KMS-11 (cell line): ENCODE results near the gene RAB11FIP5.
A peak's percentile ranks its signal among the peaks of the same experiment; 100 is the strongest.
"Not testable (repeated sequence)": the region's sequence is repeated elsewhere in the genome, so short reads cannot be mapped to it uniquely, and the experiment has no call there.

Source experiments
- H2AFZ ChIP-seq: fragments of 200-600 bp; sonication (generic); 2 replicates; pipeline ENCODE4 v1.6.1; 2016; ENCODE audit warnings: antibody characterized with exemption, mixed run types, low read depth
- H3K27ac ChIP-seq: fragments of 200-600 bp; sonication (generic); 2 replicates; pipeline ENCODE4 v1.6.1; 2016; ENCODE audit warnings: mild to moderate bottlenecking, mixed run types
- H3K27me3 ChIP-seq: fragments of 200-600 bp; sonication (generic); 2 replicates; pipeline ENCODE4 v1.6.1; 2017; ENCODE audit warnings: mild to moderate bottlenecking, low read depth, mixed run types, moderate library complexity; ENCODE audit not compliant: insufficient read depth
- H3K36me3 ChIP-seq: fragments of 200-600 bp; sonication (generic); 2 replicates; pipeline ENCODE4 v1.6.1; 2017; ENCODE audit warnings: mild to moderate bottlenecking, mixed run types; ENCODE audit not compliant: insufficient read depth
- H3K4me1 ChIP-seq: fragments of 200-600 bp; sonication (generic); 2 replicates; pipeline ENCODE4 v1.6.1; 2016; ENCODE audit warnings: mild to moderate bottlenecking, low read depth, mixed run types; ENCODE audit not compliant: poor library complexity, severe bottlenecking
- H3K4me2 ChIP-seq: fragments of 200-600 bp; sonication (generic); 2 replicates; pipeline ENCODE4 v1.7.0; 2016; ENCODE audit warnings: mild to moderate bottlenecking, mixed run types
- H3K4me3 ChIP-seq: fragments of 200-600 bp; sonication (generic); IDR thresholded peaks from 2 replicates; pipeline ENCODE4 v1.6.1; 2017; ENCODE audit warnings: low read depth, low read length, mixed read lengths; ENCODE audit not compliant: insufficient read depth
- H3K79me2 ChIP-seq: fragments of 200-600 bp; sonication (generic); 2 replicates; pipeline ENCODE4 v1.6.1; 2016; ENCODE audit warnings: low read depth, mixed run types; ENCODE audit not compliant: insufficient read depth
- H3K9ac ChIP-seq: fragments of 200-600 bp; sonication (generic); 2 replicates; pipeline ENCODE4 v1.6.1; 2016; ENCODE audit warnings: mild to moderate bottlenecking, mixed run types
- H4K20me1 ChIP-seq: fragments of 200-600 bp; sonication (generic); 2 replicates; pipeline ENCODE4 v1.6.1; 2016; ENCODE audit warnings: mild to moderate bottlenecking, mixed run types; ENCODE audit not compliant: insufficient read depth
- TF ChIP-seq, protein P1 (sequence below): fragments of 200-600 bp; sonication (generic); conservative IDR thresholded peaks from 2 replicates; pipeline ENCODE4 v1.6.1; 2017; ENCODE audit warnings: low read depth, mild to moderate bottlenecking, antibody characterized with exemption, low read length, moderate library complexity, mixed read lengths

RAB11FIP5 gene

DNA sequence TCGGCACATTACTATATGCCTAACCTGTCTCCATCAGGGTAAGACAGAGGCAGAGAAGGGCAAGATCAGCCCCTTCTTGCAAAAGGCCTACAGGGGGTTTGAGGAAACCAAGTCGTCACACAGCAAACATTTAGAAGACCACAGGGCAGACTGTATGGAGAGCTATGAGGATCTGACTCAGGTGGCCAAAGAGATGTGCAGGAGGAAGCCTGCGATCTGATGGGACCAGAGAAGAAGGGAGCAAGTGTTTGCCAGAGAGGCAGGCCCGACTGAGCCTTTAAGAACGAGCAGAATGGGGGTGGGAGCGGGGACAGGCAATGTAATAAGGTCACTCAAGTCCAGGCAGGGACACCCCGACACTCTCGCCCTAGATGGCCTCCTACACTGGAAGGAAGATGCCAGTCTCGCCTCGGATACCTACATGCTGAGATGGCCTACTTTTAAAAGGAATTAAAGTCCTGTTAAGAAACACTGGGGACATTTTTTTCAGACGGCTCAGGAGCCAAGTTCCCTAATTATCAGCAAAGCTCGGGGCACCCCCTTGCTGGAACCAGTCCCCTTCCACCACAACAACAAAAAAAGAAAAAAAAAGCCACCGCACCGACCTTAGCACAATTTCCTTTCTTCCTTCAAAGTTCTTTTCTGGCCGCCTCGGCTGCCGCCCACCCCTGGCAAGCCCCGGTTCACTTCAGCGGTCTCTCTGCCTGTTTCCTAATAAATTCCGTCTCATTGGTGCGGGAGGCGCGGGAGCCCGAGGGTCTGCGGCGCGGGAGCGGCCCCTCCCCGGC, 42.7 kb downstream of the RAB11FIP5 start:
- Histone ChIP-seq H3K27ac (peak overlapping the region; percentile 64; the same call in 1 of the 2 replicates), H3K27me3 (no peaks in the 10 kb centered on the region), H4K20me1 (no peaks in the 10 kb centered on the region), H3K9ac (peak overlapping the region; percentile 86), H3K4me2 (peak overlapping the region; percentile 69), H2AFZ (peak overlapping the region; percentile 96), H3K4me1 (peaks cover 13% of the 10 kb centered on the region), H3K36me3 (no peaks in the 10 kb centered on the region), H3K4me3 (no peak overlapping the region), H3K79me2 (peaks cover 4% of the 10 kb centered on the region; the same call in 1 of the 2 replicates)
- TF ChIP-seq, protein P1, sequence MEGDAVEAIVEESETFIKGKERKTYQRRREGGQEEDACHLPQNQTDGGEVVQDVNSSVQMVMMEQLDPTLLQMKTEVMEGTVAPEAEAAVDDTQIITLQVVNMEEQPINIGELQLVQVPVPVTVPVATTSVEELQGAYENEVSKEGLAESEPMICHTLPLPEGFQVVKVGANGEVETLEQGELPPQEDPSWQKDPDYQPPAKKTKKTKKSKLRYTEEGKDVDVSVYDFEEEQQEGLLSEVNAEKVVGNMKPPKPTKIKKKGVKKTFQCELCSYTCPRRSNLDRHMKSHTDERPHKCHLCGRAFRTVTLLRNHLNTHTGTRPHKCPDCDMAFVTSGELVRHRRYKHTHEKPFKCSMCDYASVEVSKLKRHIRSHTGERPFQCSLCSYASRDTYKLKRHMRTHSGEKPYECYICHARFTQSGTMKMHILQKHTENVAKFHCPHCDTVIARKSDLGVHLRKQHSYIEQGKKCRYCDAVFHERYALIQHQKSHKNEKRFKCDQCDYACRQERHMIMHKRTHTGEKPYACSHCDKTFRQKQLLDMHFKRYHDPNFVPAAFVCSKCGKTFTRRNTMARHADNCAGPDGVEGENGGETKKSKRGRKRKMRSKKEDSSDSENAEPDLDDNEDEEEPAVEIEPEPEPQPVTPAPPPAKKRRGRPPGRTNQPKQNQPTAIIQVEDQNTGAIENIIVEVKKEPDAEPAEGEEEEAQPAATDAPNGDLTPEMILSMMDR: no peak

DNA sequence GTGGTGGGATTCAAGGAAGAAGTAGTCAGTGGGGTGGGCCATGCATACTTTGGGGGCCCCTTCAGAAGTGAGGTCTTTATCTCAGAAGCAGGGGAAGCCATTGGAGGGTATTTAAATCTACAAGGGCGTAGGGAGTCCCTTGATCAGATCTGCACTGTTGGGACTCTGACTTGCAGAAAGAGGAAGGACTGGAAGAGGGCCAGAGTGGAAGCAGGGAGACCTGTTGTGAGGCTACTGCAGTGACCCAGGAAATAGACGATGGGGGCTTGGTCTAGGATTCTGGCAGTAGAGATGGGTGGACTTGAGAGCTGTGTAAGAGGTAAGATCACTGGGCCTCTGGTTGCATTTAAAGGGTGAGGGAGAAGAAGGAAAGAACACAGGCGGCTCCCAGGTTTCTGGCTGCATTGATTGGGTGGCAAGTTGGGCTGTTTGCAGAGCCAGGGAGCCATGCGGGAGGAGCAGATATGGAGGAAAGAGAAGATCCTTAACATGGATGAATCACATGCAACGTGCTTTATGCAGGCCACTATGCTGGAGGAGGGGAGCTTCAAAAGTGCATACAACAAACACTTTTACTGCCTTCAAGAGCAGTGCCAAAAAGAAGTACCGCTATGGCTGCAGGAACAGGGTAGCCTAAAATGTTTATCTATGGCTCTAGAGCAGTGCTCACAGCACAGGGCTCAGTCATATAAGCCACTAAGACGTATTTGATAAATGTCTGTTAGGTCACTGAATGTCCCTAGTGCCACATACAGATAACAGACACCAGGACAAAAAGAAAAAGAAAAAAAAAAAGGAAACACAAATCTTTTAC, 43.5 kb downstream of the RAB11FIP5 start:
- Histone ChIP-seq H3K9ac (0 out of 2 replicates have a peak overlapping the region, but pooled peaks have one; percentile 86), H3K36me3 (no peaks in the 10 kb centered on the region), H3K79me2 (peaks cover 8% of the 10 kb centered on the region; the same call in 1 of the 2 replicates), H4K20me1 (no peaks in the 10 kb centered on the region), H3K27ac (no peak overlapping the region), H3K4me3 (no peak overlapping the region), H3K27me3 (no peaks in the 10 kb centered on the region), H2AFZ (no peak overlapping the region), H3K4me1 (peaks cover 13% of the 10 kb centered on the region), H3K4me2 (peak overlapping the region; percentile 69)
- TF ChIP-seq, protein P1: no peak

DNA sequence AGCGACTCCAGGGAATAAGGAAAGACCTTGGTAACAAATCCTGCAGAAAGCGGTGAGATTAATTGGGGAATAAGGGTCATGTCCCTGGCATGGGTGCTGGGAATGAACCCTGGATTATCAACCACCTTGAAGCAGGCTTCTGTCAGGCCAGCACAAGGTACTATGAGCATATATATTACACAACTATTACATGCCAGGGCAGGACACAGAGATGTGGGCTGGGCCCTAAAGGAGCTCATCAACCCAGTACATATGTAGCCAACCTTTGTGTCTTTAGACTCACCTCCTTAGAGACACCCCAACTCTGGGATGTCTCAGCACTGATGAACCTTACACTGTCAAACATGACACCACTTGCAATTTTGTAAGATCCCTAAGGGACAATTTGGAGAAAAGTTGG, 44.6 kb downstream of the RAB11FIP5 start:
- H3K27me3 ChIP-seq: no peaks in the 10 kb centered on the region
- H3K79me2 ChIP-seq: peaks cover 9% of the 10 kb centered on the region; the same call in 1 of the 2 replicates
- no peak overlapping the region for H2AFZ ChIP-seq
- H3K4me3 ChIP-seq: no peak overlapping the region
- H3K36me3 ChIP-seq: no peaks in the 10 kb centered on the region
- H3K4me1 ChIP-seq: peaks cover 13% of the 10 kb centered on the region
- H3K9ac ChIP-seq: no peak overlapping the region
- no peaks in the 10 kb centered on the region for H4K20me1 ChIP-seq
- H3K4me2 ChIP-seq: no peak overlapping the region
- TF ChIP-seq, protein P1: no peak
- no peak overlapping the region for H3K27ac ChIP-seq

DNA sequence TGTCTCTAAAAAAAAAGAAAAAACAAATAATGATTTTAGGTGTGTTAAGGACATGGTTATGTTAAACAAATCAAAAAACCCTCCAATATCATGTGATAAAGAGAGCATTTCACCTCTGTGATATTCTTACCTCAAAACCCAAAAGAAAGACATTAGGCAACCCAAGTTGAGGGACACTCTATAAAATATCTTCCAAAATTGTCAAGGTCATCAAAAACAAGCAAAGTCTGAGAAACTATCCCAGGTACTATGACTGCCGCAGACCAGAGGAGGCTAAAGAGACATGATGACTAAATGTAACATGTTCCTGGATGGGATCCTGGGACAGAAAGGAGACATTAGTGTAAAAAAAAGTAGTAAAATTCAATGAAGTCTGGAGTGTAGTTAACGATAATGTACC, 45.7 kb downstream of the RAB11FIP5 start:
- Histone ChIP-seq H3K4me3 (no peak overlapping the region), H3K4me1 (peaks cover 10% of the 10 kb centered on the region), H3K4me2 (no peak overlapping the region), H3K27me3 (no peaks in the 10 kb centered on the region), H3K36me3 (no peaks in the 10 kb centered on the region), H4K20me1 (no peaks in the 10 kb centered on the region), H3K9ac (no peak overlapping the region), H2AFZ (no peak overlapping the region), H3K79me2 (peaks cover 9% of the 10 kb centered on the region; the same call in 1 of the 2 replicates), H3K27ac (no peak overlapping the region)
- TF ChIP-seq, protein P1: no peak

DNA sequence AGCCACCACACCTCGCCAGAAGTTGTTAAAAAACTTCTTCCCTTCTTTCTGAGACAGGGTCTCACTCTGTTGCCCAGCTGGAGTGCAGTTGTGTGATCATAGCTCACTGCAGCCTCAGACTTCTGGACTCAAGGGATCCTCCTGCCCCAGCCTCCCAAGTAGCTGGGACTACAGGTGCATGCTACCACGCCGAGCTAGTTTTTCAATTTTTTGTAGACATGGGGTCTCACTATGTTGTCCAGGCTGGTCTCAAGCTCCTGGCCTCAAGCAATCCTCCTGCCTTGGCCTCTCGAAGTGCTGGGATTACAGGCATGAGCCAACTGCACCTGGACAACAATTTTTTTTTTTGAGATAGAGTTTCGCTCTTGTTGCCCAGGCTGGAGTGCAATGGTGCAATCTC, 47.7 kb downstream of the RAB11FIP5 start:
- not testable (repeated sequence) for H3K9ac ChIP-seq, H2AFZ ChIP-seq, H3K27ac ChIP-seq, H3K4me3 ChIP-seq, H3K79me2 ChIP-seq, H3K27me3 ChIP-seq, H3K36me3 ChIP-seq, H3K4me1 ChIP-seq, H4K20me1 ChIP-seq, H3K4me2 ChIP-seq
